GM18909 (cell line): ENCODE measurements around the gene GPRC5D.

ENCODE experiments used
- ATAC-seq: cut with Tn5 transposase; IDR thresholded peaks from one replicate; pipeline ENCODE4 v1.9.1; 2021; ENCODE audit warnings: mild to moderate bottlenecking; ENCODE audit not compliant: unreplicated experiment, poor library complexity

The GPRC5D gene

GRCh38 chr12:12891080-12891880 is 60.7 kb downstream of the GPRC5D start, which contains the start of gene GPRC5A:
Gene GPRC5A (plus strand): TSS chr12:12891562. CDS start chr12:12908250, 16,688 bp downstream.
- ATAC-seq = no peak
